ENCODE data around the gene SBNO2.
A peak's percentile ranks its signal among the peaks of the same experiment; 100 is the strongest.

- peak in 6 of 11 experiments; percentile 30 to 60 (median 40) for TF ChIP-seq CTCF (IDR thresholded peaks at IDR 0.05 in 8 of 11, conservative IDR thresholded peaks at IDR 0.05 in 3 of 11)
- TF ChIP-seq POLR2AphosphoS5 (IDR thresholded peaks at IDR 0.05): peak in 1 of 3 donors; percentile 42
Measured at GRCh38 chr19:1223018-1223855, 49.2 kb upstream of the SBNO2 start.

All from spleen (tissue), 7 donors.